ENCODE data around the gene RAB24.

The RAB24 gene

DNA sequence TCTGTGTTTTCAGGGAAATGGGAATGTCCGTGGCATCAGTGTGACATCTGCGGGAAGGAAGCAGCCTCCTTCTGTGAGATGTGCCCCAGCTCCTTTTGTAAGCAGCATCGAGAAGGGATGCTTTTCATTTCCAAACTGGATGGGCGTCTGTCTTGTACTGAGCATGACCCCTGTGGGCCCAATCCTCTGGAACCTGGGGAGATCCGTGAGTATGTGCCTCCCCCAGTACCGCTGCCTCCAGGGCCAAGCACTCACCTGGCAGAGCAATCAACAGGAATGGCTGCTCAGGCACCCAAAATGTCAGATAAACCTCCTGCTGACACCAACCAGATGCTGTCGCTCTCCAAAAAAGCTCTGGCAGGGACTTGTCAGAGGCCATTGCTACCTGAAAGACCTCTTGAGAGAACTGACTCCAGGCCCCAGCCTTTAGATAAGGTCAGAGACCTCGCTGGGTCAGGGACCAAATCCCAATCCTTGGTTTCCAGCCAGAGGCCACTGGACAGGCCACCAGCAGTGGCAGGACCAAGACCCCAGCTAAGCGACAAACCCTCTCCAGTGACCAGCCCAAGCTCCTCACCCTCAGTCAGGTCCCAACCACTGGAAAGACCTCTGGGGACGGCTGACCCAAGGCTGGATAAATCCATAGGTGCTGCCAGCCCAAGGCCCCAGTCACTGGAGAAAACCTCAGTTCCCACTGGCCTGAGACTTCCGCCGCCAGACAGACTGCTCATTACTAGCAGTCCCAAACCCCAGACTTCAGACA lies 9.5 kb downstream of the RAB24 start:
- TF ChIP-seq, protein P1, sequence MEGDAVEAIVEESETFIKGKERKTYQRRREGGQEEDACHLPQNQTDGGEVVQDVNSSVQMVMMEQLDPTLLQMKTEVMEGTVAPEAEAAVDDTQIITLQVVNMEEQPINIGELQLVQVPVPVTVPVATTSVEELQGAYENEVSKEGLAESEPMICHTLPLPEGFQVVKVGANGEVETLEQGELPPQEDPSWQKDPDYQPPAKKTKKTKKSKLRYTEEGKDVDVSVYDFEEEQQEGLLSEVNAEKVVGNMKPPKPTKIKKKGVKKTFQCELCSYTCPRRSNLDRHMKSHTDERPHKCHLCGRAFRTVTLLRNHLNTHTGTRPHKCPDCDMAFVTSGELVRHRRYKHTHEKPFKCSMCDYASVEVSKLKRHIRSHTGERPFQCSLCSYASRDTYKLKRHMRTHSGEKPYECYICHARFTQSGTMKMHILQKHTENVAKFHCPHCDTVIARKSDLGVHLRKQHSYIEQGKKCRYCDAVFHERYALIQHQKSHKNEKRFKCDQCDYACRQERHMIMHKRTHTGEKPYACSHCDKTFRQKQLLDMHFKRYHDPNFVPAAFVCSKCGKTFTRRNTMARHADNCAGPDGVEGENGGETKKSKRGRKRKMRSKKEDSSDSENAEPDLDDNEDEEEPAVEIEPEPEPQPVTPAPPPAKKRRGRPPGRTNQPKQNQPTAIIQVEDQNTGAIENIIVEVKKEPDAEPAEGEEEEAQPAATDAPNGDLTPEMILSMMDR (IDR thresholded peaks at IDR 0.05) = no peak

GRCh38 chr5:177291735-177292134 lies 11.8 kb downstream of the RAB24 start:
- TF ChIP-seq, protein P1 (IDR thresholded peaks at IDR 0.05) = no peak

- TF ChIP-seq, protein P1 (IDR thresholded peaks at IDR 0.05) = no peak
Observed at GRCh38 chr5:177290816-177291596, 12.5 kb downstream of the RAB24 start.

- TF ChIP-seq, protein P1 (IDR thresholded peaks at IDR 0.05) = no peak
Observed at GRCh38 chr5:177288191-177288590, 15.3 kb downstream of the RAB24 start.

DNA sequence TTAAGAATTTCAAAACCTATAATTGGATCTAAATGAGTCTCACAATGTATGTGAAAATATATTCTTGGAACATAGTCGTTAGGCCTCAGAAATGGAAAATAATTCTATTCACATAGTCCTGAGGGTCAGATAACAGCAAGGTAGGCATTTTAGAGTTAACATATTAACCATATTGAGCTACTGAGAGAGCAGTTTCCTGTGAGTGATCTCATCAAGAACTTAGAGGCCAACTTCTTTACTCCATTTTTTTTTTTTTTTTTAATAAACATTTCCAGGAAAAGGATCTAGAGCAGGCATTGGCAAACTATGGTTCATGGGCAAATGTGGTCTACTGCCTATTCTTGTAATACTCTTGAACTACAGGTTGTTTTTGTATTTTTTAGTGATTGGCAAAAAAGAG lies 26.6 kb downstream of the RAB24 start:
- TF ChIP-seq, protein P1 (IDR thresholded peaks at IDR 0.05) = no peak

GRCh38 chr5:177275883-177276282 lies 27.6 kb downstream of the RAB24 start:
- TF ChIP-seq, protein P1 (IDR thresholded peaks at IDR 0.05) = no peak

- TF ChIP-seq, protein P1 (IDR thresholded peaks at IDR 0.05) = no peak
Observed at GRCh38 chr5:177271113-177271512, 32.4 kb downstream of the RAB24 start.
